ENCODE measurements around the gene CGNL1.

The CGNL1 gene

DNA sequence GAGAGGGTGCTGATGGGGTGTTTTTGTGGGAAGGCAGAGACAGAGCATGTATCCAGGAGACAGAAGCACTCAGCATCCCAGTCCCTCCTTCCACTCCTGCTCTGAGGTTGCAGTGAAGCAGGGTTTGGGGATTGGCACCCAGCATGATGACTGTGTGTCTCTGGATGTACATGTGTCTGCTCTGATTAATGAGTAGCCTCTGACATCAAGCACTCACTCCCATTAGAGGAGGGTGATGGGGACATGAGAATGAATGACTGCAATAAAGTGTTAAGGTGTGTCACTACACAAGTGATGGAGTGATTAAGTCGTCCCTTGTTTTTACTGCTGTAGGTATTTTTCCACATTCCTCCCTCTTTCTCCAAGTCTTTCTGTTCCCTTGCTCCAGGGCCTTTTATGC is 205.8 kb downstream of the CGNL1 start:
- no peak for DNase-seq (ENCODE audit: low spot score)
- TF ChIP-seq, protein P1, sequence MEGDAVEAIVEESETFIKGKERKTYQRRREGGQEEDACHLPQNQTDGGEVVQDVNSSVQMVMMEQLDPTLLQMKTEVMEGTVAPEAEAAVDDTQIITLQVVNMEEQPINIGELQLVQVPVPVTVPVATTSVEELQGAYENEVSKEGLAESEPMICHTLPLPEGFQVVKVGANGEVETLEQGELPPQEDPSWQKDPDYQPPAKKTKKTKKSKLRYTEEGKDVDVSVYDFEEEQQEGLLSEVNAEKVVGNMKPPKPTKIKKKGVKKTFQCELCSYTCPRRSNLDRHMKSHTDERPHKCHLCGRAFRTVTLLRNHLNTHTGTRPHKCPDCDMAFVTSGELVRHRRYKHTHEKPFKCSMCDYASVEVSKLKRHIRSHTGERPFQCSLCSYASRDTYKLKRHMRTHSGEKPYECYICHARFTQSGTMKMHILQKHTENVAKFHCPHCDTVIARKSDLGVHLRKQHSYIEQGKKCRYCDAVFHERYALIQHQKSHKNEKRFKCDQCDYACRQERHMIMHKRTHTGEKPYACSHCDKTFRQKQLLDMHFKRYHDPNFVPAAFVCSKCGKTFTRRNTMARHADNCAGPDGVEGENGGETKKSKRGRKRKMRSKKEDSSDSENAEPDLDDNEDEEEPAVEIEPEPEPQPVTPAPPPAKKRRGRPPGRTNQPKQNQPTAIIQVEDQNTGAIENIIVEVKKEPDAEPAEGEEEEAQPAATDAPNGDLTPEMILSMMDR (IDR thresholded peaks at IDR 0.05; ENCODE audit: extremely low read depth, insufficient read depth, missing control alignments): no peak
- in situ Hi-C loops (cut with MboI; ENCODE audit: low pct_unique_long_range_greater_than_20kb, low sequenced_read_pairs, unreplicated experiment): no loop called here

DNA sequence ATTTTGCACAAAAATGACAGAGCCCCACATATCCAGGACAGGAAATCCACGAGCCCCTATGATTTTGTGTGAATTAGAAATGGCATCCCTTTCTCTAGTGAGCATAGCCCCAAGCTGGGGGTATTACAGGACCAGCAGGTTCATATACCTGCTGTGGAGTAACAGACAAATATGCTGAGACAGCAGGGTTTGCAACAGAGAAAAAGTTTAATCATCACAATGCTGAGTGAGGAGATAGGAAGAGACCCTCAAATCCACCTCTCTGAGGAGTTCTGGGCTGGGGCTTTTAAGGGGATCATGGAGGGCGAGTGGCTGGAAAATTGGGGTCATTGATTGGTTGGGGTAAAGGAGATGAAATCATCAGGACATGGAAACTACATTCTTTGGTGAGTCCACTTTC is 207.0 kb downstream of the CGNL1 start:
- TF ChIP-seq, protein P1 (IDR thresholded peaks at IDR 0.05; ENCODE audit: extremely low read depth, insufficient read depth, missing control alignments): no peak
- in situ Hi-C loops (cut with MboI; ENCODE audit: low pct_unique_long_range_greater_than_20kb, low sequenced_read_pairs, unreplicated experiment): no loop called here
- no peak for DNase-seq (ENCODE audit: low spot score)

GRCh38 chr15:57583720-57584119 is 207.4 kb downstream of the CGNL1 start:
- TF ChIP-seq, protein P1 (IDR thresholded peaks at IDR 0.05; ENCODE audit: extremely low read depth, insufficient read depth, missing control alignments): no peak
- in situ Hi-C loops (cut with MboI; ENCODE audit: low pct_unique_long_range_greater_than_20kb, low sequenced_read_pairs, unreplicated experiment): no loop called here
- DNase-seq (ENCODE audit: low spot score): no peak

DNA sequence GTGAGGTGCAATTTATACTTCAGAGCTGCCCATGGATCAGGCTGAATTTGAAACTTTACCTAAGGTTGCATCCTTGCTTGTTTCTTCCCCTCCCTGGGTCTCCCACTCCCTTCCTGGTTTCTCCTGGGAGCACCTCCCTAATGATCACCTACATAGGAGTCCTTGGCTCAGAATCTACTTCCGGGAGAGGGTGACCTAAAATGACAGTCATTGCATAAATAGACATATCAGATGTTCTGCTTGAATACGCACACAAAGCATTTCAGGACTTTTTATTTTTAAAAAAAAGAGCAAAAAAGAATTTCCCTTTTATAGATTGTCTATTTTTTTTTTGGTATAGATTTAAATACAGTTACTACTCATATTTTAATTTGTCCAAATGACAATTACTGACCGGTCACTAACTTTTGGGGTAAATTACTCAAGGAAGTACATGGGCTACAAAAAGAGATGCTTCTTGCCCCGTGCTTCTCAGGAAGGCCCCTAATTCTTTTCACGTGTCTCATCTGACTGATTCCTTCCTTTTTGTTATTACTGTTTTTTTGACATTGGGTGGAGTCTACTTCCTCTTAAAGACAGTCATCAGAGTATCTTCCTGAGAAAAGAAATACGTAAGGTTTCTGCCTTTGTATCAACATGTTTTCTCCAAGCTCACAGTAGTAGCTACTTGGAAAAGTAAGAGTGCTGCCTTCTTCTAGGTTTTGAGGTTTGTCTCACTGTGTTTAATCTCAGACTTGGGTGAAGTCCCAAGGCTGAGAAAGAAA is 210.5 kb downstream of the CGNL1 start:
- DNase-seq (ENCODE audit: low spot score): no peak
- in situ Hi-C loops (cut with MboI; ENCODE audit: low pct_unique_long_range_greater_than_20kb, low sequenced_read_pairs, unreplicated experiment): no loop called here

GRCh38 chr15:57589281-57589680 is 213.0 kb downstream of the CGNL1 start:
- in situ Hi-C loops (cut with MboI; ENCODE audit: low pct_unique_long_range_greater_than_20kb, low sequenced_read_pairs, unreplicated experiment): no loop called here
- no peak for DNase-seq (ENCODE audit: low spot score)
- TF ChIP-seq, protein P1 (IDR thresholded peaks at IDR 0.05; ENCODE audit: extremely low read depth, insufficient read depth, missing control alignments): no peak

More for the DNA sequence above, 210.5 kb downstream of the CGNL1 start:
- TF ChIP-seq, protein P1 (IDR thresholded peaks at IDR 0.05; ENCODE audit: extremely low read depth, insufficient read depth, missing control alignments): no peak

DNA sequence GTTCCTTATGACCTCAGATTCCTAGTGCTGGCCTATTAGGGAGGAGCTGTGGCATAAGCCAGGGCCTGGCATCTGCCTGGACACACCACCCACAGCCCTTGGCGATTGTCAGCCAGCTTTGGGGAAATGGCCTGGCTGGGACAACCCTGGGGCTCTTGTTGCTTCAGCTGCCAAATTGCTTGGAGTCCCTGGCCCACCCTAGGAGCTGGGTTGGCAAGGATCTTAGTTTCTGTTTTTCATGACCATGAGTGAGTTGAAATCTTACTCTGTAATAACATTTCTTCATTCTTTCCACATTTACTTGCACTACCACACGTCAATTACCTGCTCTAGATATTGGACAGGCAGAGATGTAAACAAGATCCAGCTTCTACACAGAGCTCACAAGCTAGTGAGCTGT is 213.4 kb downstream of the CGNL1 start:
- in situ Hi-C loops (cut with MboI; ENCODE audit: low pct_unique_long_range_greater_than_20kb, low sequenced_read_pairs, unreplicated experiment): no loop called here
- DNase-seq (ENCODE audit: low spot score): no peak
- TF ChIP-seq, protein P1 (IDR thresholded peaks at IDR 0.05; ENCODE audit: extremely low read depth, insufficient read depth, missing control alignments): no peak
